Aorta (tissue), 5 donors: ENCODE measurements around the gene ABLIM2. TPM values are rescaled to one million over a fixed set of nuclear protein-coding genes. Genes with fewer than 3 reads are reported as not detected.

Experiments used
- ATAC-seq: fragments of 200-7000 bp; cut with Tn5 transposase; one replicate; pipeline ENCODE4 v1.9.1; 2022; ENCODE audit warnings: moderate library complexity; ENCODE audit not compliant: low FRiP score
- DNase-seq, 2 donors: peaks; one replicate each; pipeline ENCODE4 v3.0.0-alpha.2; 2020
- H3K27ac ChIP-seq, 2 donors: one replicate each; pipeline ENCODE4 v1.5.1; 2013; ENCODE audit warnings: low read length in 2 of 2, mild to moderate bottlenecking in 2 of 2, moderate library complexity in 2 of 2, control low read depth in 1 of 2, inconsistent platforms in 1 of 2, low read depth in 1 of 2
- H3K27me3 ChIP-seq, 2 donors: one replicate each; pipeline ENCODE4 v1.6.1; 2013; ENCODE audit warnings: control low read depth in 1 of 2, low read length in 1 of 2, mild to moderate bottlenecking in 1 of 2, moderate library complexity in 1 of 2; ENCODE audit not compliant: insufficient read depth in 2 of 2, control insufficient read depth in 1 of 2
- H3K36me3 ChIP-seq, 2 donors: one replicate each; pipeline ENCODE4 v1.6.1; 2013; ENCODE audit warnings: control low read depth in 1 of 2, low read length in 1 of 2, mild to moderate bottlenecking in 1 of 2; ENCODE audit not compliant: insufficient read depth in 2 of 2, control insufficient read depth in 1 of 2
- H3K4me1 ChIP-seq, 2 donors: one replicate each; pipeline ENCODE4 v1.6.1; 2013; ENCODE audit warnings: low read length in 2 of 2, control low read depth in 1 of 2, mild to moderate bottlenecking in 1 of 2, moderate library complexity in 1 of 2; ENCODE audit not compliant: insufficient read depth in 2 of 2, control insufficient read depth in 1 of 2
- H3K4me3 ChIP-seq, 2 donors: one replicate each; pipeline ENCODE4 v1.5.1; 2013; ENCODE audit warnings: low read length in 2 of 2, control low read depth in 1 of 2, mild to moderate bottlenecking in 1 of 2
- H3K9me3 ChIP-seq: one replicate; pipeline ENCODE4 v1.6.1; 2013; ENCODE audit warnings: mild to moderate bottlenecking, low read length; ENCODE audit not compliant: control insufficient read depth
- WGBS, 2 donors: extraction: QIAGEN DNeasy Blood & Tissue Kit; methylation state at CpG; one replicate each; pipeline ENCODE4 v1.1.7; 2013; 5-methylcytosine and 5-hydroxymethylcytosine counted together
- intact Hi-C, 2 donors: fragments of 100-400 bp; cut with DNase I; formaldehyde crosslinking; loops; one replicate each; pipeline versions ENCODE4 v1.14.2 to v1.15.0; 2022
- polyA plus RNA-seq, 2 donors: library from polyadenylated mRNA; stranded (reverse); fragments of 200-250 nt; gene quantifications; one replicate each; pipeline ENCODE4 v1.2.3, GENCODE V29; 2013
- total RNA-seq, 2 donors: library from RNA; stranded (reverse); fragmentation: NEBNext Ultra II Directional; extraction: Animal tissue kit (Norgen Biotek cat#: 25700); gene quantifications; one replicate each; pipeline ENCODE4 v1.2.1, GENCODE V29; 2021
- donor health status: healthy with polysubstance abuse.
- donor health status: Bipolar disorder and iron deficiency.
- donor health status: DM: no; HTN: no; CAD: no.
- donor health status: DM: no; HTN: no; CAD: no.
- donor health status: DM: yes; HTN: yes; CAD: no.

Gene ABLIM2
- total and polyA plus RNA-seq, 4 donors, result 5.3 to 20.2 (median 11.1) TPM

GRCh38 chr4:8202108-8203051 lies 43.8 kb upstream of the ABLIM2 start:
- no peak for ATAC-seq
- H3K27me3 ChIP-seq, result no peaks in the 10 kb centered on the region
- H3K9me3 ChIP-seq, result no peaks in the 10 kb centered on the region
- WGBS, 2 donors, result 89 to 90% methylated on average over 21 of the region's 21 CpGs
- H3K36me3 ChIP-seq, result no peaks in the 10 kb centered on the region
- no peak overlapping the region for H3K27ac ChIP-seq
- intact Hi-C loops, result loop anchor here in 1 of 2 donors (10.0 kb wide), 1 partner anchor 712 kb away; no protein-coding TSS in a partner anchor
- DNase-seq, result no peak
- no peak overlapping the region for H3K4me3 ChIP-seq
- H3K4me1 ChIP-seq, result no peaks in the 10 kb centered on the region

GRCh38 chr4:8201321-8201781 lies 42.7 kb upstream of the ABLIM2 start:
- ATAC-seq, result no peak
- 65 to 68% methylated on average over 9 of the region's 9 CpGs for WGBS, 2 donors

GRCh38 chr4:8200302-8200975 lies 41.8 kb upstream of the ABLIM2 start:
- H3K4me3 ChIP-seq, result no peak overlapping the region
- intact Hi-C loops, result loop anchor here in 1 of 2 donors (10.0 kb wide), 1 partner anchor 714 kb away; no protein-coding TSS in a partner anchor
- no peaks in the 10 kb centered on the region for H3K36me3 ChIP-seq
- WGBS, 2 donors, result 84 to 85% methylated on average over 30 of the region's 30 CpGs
- no peaks in the 10 kb centered on the region for H3K27me3 ChIP-seq
- DNase-seq, result peak in 1 of 2 donors; percentile 77
- no peak for ATAC-seq
- H3K9me3 ChIP-seq, result no peaks in the 10 kb centered on the region
- no peak overlapping the region for H3K27ac ChIP-seq
- H3K4me1 ChIP-seq, result no peaks in the 10 kb centered on the region

More at GRCh38 chr4:8201321-8201781, 42.7 kb upstream of the ABLIM2 start:
- no peaks in the 10 kb centered on the region for H3K4me1 ChIP-seq
- no peak overlapping the region for H3K27ac ChIP-seq
- no peaks in the 10 kb centered on the region for H3K27me3 ChIP-seq
- intact Hi-C loops, result loop anchor here in 1 of 2 donors (10.0 kb wide), 1 partner anchor 713 kb away; no protein-coding TSS in a partner anchor
- DNase-seq, result no peak
- H3K36me3 ChIP-seq, result no peaks in the 10 kb centered on the region
- H3K4me3 ChIP-seq, result no peak overlapping the region
- no peaks in the 10 kb centered on the region for H3K9me3 ChIP-seq

GRCh38 chr4:8199594-8200301 lies 41.1 kb upstream of the ABLIM2 start:
- Histone ChIP-seq H3K27ac (no peak overlapping the region), H3K4me3 (no peak overlapping the region), H3K27me3 (no peaks in the 10 kb centered on the region), H3K36me3 (no peaks in the 10 kb centered on the region), H3K9me3 (no peaks in the 10 kb centered on the region), H3K4me1 (no peaks in the 10 kb centered on the region)
- WGBS, 2 donors, result 86 to 88% methylated on average over 26 of the region's 26 CpGs
- DNase-seq, result no peak
- intact Hi-C loops, result loop anchor here in 1 of 2 donors (10.0 kb wide), 1 partner anchor 715 kb away; no protein-coding TSS in a partner anchor
- ATAC-seq, result peak; percentile 1

- H3K27ac ChIP-seq, result no peak within 1 kb of the TSS
- WGBS, 2 donors, result 17 to 21% methylated on average over 32 of the region's 32 CpGs
- intact Hi-C loops, result no loop called here
- no peaks in the 10 kb centered on the region for H3K9me3 ChIP-seq
- no peaks in the 10 kb centered on the region for H3K4me1 ChIP-seq
- no peaks in the 10 kb centered on the region for H3K36me3 ChIP-seq
- H3K27me3 ChIP-seq, result no peaks in the 10 kb centered on the region
- no peak within 1 kb of the TSS for H3K4me3 ChIP-seq
- peak; percentile 92 to 96 for DNase-seq
- peak; percentile 85 for ATAC-seq
Observed at GRCh38 chr4:8198906-8199593, 40.4 kb upstream of the ABLIM2 start, which contains the start of gene SH3TC1. SH3TC1 (plus strand) TSS chr4:8199290; CDS start chr4:8205195, 5,905 bp downstream.

- DNase-seq (peak in 1 of 2 donors; percentile 78), ATAC-seq (peak; percentile 8)
- intact Hi-C loops, result no loop called here
- no peaks in the 10 kb centered on the region for H3K36me3 ChIP-seq
- WGBS, 2 donors, result 86 to 90% methylated on average over 17 of the region's 17 CpGs
- H3K9me3 ChIP-seq, result no peaks in the 10 kb centered on the region
- H3K27me3 ChIP-seq, result no peaks in the 10 kb centered on the region
- H3K4me3 ChIP-seq, result no peak overlapping the region
- H3K4me1 ChIP-seq, result no peaks in the 10 kb centered on the region
- H3K27ac ChIP-seq, result no peak overlapping the region
Observed at GRCh38 chr4:8198206-8198905, 39.7 kb upstream of the ABLIM2 start.

- DNase-seq, result no peak
- no peak overlapping the region for H3K27ac ChIP-seq
- WGBS, 2 donors, result 87 to 93% methylated on average over 13 of the region's 13 CpGs
- H3K4me3 ChIP-seq, result no peak overlapping the region
- no peaks in the 10 kb centered on the region for H3K4me1 ChIP-seq
- no peaks in the 10 kb centered on the region for H3K27me3 ChIP-seq
- no peak for ATAC-seq
- H3K36me3 ChIP-seq, result no peaks in the 10 kb centered on the region
- no peaks in the 10 kb centered on the region for H3K9me3 ChIP-seq
- intact Hi-C loops, result no loop called here
Observed at GRCh38 chr4:8197521-8197920, 38.9 kb upstream of the ABLIM2 start.
